GM12873 (cell line): ENCODE results near the gene ITGA7.

Source experiments
- TF ChIP-seq, protein P1 (sequence below): IDR thresholded peaks from 2 replicates; pipeline ENCODE4 v1.5.1; 2012; ENCODE audit warnings: low read depth, mild to moderate bottlenecking, moderate library complexity, low read length, control low read depth; ENCODE audit not compliant: insufficient read depth; ENCODE audit errors: missing control alignments

Gene ITGA7

DNA sequence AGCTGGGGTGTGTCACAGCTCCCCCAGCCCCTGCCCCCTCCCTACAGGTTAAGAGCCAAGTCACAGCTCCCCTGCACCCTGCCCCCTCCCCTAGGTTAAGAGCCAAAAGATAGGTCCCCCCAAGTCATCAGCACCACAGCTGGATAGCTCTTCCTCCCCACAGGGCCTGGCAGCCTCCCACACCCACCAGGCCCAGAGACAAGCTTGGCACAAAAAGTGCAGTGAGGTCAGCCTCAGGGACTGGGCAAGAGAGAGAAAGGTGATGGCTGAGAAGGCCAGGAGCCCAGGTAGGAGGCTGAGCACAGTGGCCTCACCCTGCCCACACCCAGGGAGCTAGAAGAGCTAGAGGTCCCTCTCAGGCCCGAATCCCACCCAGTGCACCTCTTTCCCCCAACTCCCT is 8.7 kb downstream of the ITGA7 start:
- TF ChIP-seq, protein P1, sequence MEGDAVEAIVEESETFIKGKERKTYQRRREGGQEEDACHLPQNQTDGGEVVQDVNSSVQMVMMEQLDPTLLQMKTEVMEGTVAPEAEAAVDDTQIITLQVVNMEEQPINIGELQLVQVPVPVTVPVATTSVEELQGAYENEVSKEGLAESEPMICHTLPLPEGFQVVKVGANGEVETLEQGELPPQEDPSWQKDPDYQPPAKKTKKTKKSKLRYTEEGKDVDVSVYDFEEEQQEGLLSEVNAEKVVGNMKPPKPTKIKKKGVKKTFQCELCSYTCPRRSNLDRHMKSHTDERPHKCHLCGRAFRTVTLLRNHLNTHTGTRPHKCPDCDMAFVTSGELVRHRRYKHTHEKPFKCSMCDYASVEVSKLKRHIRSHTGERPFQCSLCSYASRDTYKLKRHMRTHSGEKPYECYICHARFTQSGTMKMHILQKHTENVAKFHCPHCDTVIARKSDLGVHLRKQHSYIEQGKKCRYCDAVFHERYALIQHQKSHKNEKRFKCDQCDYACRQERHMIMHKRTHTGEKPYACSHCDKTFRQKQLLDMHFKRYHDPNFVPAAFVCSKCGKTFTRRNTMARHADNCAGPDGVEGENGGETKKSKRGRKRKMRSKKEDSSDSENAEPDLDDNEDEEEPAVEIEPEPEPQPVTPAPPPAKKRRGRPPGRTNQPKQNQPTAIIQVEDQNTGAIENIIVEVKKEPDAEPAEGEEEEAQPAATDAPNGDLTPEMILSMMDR, result no peak

DNA sequence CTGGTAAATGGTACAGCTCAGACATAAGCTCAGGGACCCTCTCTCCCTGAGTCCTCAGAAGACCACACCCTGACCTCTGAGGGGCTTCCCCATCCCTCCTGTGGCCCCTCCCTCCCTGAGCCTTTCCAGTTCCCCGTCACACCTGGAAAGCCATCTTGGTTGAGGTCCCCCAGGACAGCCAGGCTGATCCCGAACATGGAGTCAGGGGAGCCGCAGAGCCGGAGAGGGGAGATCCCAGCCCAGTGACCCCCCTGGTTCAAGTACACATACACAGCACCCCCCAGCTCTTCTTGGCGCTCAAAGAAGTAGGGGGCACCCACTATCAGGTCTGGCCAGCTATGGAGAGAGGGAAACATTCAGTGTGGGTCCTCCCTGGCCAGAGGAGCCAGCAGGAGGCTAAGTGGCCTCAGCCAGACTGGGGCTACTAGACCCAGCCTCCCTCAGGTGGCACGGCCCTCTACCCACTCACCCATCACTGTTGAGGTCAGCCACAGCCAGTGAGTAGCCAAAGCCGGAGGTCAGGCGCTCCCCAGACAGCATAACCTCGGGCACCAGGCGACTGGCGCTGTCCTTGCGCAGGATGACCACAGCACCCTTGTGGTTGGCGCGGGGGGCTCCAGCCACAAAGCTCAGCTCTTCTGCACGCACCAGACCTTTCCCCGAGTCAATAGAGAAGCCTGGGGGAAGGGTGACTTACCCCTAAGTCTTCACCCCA is 9.3 kb downstream of the ITGA7 start:
- TF ChIP-seq, protein P1, result no peak

DNA sequence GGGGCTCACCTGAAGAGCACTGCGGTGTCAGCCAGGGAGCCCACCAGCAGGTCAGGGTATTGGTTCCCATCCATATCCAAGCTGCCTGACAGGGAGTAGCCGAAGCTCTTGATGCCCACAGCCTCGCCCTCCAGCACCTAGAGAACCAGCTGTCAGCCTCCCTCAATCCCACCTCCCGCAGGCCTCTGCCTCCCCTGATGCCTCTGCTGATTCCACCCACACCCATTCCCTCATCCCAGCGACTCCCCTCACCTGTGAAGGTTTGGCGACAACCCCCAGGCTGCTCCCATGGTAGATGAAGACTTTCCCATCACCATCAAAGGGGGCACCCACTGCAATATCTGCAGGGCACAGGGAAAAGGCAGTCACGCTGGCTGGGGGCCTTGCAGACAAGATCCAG is 10.0 kb downstream of the ITGA7 start:
- TF ChIP-seq, protein P1, result no peak

DNA sequence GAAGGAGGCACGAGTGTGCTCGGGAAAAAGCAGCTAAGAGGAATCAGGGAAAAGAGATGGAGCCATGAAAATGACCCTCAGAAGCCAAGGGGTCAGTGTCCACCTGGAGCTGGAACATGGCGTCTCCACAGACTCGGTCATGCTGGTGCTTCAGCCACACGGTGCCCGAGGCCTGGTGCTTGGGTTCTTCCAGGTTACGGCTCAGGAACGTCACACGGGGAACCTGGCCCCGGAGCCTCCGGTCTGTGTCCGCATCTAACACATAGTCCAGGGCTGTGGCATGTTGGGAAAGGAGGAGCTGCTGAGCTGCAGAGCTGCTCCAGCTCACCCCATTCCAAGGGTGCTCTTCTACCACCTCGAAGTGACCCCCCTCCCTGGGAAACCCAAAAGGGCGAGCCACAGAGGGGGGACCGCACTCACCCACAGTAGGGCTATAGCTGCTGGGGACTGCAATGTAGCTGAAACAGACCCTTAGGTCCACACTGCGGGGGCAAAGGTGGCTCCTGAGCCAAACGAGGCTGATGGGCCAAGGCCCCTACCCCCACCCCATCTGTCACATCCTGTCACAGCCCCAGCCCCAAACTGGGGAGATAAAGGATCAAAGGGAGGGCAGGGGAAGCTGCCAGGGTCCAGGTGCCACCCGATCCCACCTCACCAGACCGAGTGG is 10.8 kb downstream of the ITGA7 start:
- TF ChIP-seq, protein P1, result no peak

DNA sequence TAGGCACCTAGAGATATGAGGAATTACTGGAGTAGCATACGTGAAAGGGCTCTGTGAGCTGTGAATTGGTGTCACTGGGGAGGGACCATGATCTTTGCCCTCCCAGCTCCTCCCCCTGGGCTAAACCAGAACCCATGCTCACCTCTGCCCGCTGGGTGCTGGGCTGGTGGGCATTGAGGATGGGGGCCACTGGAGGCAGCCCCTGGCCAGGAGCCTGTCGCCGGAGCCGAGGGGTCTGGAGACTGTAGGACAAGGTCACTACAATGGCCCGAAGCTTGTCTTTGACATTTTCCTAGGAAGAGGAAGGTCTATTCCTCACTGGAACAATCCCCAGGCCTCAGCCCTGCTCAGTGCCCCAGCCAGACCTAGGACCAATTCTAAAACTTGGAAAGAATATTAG is 11.6 kb downstream of the ITGA7 start:
- TF ChIP-seq, protein P1, result no peak

DNA sequence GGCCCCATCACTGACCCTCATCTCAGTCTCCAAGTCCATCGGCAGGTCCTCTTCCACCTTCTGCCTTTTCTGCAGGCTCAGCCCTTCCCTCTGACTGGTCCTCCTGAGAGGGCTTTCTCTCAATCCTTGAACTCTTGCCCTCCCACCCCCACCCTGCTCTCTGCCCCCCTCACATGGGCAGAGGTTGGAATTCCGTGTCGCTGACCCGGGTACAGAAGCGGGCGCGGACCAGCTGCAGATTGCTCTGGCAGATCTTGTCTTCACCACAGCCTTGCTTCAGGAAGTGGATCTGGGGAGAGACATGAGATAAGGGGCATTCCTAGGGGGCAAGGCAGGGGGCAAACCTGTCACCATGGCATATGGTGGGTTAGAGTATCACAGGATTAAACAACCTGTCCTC is 12.4 kb downstream of the ITGA7 start:
- TF ChIP-seq, protein P1, result no peak

DNA sequence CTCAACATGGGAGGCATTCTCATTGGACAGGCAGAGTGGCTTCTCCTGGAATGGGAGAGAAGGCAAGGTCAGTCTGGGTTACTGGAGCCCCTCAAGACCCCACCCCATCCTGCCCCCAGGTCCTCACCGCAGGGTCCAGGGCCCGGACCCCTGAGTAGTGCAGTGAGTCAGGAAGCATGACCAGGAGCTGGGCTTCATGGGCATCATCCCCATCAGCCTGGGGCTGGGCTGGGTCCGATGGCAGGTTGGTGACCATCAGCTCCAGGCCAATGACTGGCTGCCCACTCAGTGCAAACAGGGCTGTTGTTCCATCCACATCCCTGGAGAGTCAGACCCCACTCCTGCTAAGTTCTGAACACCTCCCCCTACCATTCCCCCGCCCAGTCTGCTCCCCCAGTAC is 13.1 kb downstream of the ITGA7 start:
- TF ChIP-seq, protein P1, result no peak
